ENCODE measurements around the gene RASL12.
"Not testable (repeated sequence)": the region's sequence is repeated elsewhere in the genome, so short reads cannot be mapped to it uniquely, and the experiment has no call there.

RASL12 gene

DNA sequence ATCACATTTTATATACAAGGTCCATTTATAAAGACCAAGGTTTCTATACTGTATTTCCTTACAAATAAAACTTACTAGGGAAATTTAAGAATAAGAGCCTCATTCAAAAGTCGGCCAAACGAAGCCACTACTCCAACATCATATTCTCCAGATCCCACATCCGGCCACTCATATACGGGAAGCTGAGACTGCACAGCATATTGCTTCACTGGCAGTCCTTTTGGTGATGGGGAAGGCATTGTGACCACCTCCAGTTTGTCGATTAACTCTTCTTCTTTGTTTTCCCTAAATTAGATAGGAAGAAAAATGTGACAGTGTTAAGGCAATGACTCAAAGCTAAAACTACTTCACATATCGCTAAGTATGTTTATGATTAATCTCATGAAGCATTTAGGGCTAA is 41.0 kb downstream of the RASL12 start:
- DNase-seq, result no peak

DNA sequence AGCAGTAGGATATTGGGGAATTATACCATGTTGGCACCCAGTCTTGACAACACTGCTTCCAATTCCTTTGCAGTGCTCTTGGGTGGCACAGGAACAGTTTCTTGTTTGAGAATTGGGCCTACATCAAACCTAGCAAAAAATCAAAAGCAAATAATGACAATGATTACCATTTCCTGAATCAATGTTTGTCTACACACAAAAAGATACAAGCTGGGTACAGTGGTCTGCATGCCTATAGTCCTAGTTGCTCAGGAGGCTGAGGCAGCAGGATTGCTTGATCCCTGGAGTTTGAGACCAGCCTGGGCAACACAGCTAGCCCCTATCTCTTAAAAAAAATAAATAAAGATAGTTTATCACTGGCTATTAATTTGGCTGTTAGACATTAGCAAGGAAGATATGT is 46.3 kb downstream of the RASL12 start:
- DNase-seq, result no peak

DNA sequence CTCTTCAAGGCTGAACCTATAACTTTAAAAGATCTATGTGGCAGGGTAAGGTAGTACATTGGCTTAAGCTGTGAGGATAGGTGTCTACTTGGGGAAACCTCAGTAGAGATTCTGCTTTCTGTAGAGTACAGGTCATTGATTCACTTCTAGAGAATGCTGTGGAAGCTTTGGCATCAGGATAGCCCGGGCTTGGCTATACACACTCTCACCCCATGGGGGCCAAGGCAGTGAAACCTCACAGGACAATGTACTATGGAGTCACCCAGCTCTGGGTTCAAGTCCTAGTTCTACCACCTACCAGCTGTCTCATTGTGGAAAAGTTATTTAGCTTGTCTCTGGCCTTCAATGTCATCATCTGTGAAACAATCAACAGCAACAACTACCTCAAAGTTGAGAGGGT is 47.4 kb downstream of the RASL12 start:
- no peak for DNase-seq

DNA sequence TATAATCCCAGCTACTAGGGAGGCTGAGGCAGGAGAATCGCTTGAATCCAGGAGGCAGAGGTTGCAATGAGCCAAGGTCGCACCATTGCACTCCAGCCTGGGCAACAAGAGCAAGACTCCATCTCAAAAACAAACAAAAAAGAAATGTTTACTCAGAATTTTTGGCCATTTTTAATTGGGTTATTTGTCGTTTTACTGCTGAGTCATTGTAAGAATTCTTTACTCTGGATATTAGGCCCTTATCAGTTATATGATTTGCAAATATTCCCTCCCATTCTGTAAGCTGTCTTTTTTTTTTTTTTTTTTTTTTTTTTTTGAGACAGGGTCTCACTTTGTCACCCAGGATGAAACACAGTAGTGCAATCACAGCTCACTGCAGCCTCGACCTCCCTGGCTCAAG is 56.6 kb downstream of the RASL12 start:
- DNase-seq, result not testable (repeated sequence)

DNA sequence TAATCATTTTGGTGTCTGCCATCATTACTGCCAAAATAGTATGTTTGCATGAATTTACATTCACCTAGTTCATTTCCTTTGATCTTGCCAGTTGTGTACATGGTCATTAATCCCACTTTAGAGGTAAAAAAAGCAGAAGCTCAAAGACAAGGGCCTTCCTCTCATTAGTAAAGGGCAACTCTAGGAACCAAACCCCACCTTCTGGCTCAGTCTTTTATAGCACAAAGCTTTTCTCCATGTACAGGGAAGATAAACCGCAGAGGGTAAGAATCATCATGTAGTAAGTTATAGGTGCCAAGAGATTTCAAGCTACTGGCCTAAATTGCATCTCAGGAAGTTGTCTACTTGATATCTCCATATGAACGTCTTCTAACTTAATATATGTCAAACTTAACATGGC is 58.8 kb downstream of the RASL12 start:
- no peak for DNase-seq

DNA sequence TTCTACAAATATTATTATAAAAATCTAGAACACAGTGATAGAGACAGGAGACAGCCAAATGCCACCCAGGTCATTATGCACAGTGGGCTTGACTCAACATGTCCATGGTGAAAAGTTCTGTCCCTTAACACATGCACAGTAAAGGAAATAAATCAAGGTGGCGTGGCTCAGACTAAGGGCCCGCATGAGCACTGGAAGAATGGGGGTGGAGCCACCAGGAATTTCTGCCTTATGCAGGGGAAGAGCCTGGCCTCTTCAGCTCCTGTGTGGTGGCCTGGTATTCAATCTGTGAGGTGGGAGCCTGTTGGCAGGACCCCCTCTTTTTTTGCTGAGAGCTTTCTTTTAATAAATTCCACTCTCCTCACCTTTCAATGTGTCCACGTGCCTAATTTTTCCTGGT is 60.9 kb downstream of the RASL12 start:
- no peak for DNase-seq

DNA sequence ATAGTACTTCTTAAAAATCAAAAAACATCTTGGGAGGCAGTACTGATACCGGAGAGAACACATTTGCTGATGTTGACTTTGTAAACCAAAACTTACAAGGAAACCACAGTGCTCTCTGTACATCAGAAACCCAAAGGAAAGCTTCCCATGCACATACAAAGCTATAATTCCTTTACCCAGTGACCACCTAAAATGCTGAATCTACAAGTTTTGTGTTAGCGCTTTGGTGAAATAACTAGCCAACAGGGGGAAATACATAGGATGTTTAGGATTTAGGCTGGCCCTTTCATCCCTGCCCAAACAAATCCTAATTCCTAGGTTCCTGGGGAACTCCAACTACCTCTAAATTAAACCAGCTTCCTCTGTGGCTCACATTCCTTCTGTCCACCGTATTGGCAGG is 62.8 kb downstream of the RASL12 start:
- no peak for DNase-seq
